ENCODE data around the gene SMPD3. TPM values are rescaled to one million over a fixed set of nuclear protein-coding genes. Genes with fewer than 3 reads are reported as not detected.

SMPD3 gene
- total RNA-seq, 1 experiment from 2014 or later = 0.77 TPM

- intact Hi-C loops (cut with micrococcal nuclease; ENCODE audit: unreplicated experiment) (no loop called here), in situ Hi-C loops (cut with HindIII; ENCODE audit: low pct_unique_long_range_greater_than_20kb, low sequenced_read_pairs) (no loop called here)
- Histone ChIP-seq H3K36me3 (ENCODE audit: control insufficient read depth, insufficient read depth, low read length) (no peaks in the 10 kb centered on the region), H3K27me3 (ENCODE audit: control insufficient read depth, insufficient read depth, low read length) (no peaks in the 10 kb centered on the region), H3K27ac (ENCODE audit: low read length) (no peak overlapping the region), H3K4me3 (ENCODE audit: low read depth in 2 of 2, low read length in 2 of 2) (no peak overlapping the region), H3K4me1 (ENCODE audit: control insufficient read depth, insufficient read depth, low read length) (no peaks in the 10 kb centered on the region), H3K9me3 (ENCODE audit: control insufficient read depth, insufficient read depth, low read depth, low read length) (no peaks in the 10 kb centered on the region)
- no peak for ATAC-seq
- BruUV-seq (replicated peaks) = no TSS peak
- ChIA-PET POLR2A (no interaction called here), CTCF (no interaction called here)
- TF ChIP-seq CTCF (IDR thresholded peaks at IDR 0.05) (no peak), SIN3A (IDR thresholded peaks at IDR 0.05; ENCODE audit: borderline replicate concordance, insufficient read depth, low read depth, low read length) (no peak), REST (IDR thresholded peaks at IDR 0.05; ENCODE audit: insufficient read depth in 1 of 2, low read depth in 2 of 2, low read length in 1 of 2) (no peak), POLR2AphosphoS5 (IDR thresholded peaks at IDR 0.05; ENCODE audit: low read depth, low read length) (no peak), TCF7L2 (IDR thresholded peaks at IDR 0.05; ENCODE audit: low read depth, low read length) (no peak)
- no peak for DNase-seq (ENCODE audit: low read depth, low spot score)
These were observed 20.5 kb upstream of the SMPD3 start for GRCh38 chr16:68468842-68469241.

- no peak overlapping the region for H3K27ac ChIP-seq (ENCODE audit: low read length)
- H3K4me1 ChIP-seq (ENCODE audit: control insufficient read depth, insufficient read depth, low read length) = no peaks in the 10 kb centered on the region
- POLR2A ChIA-PET = no interaction called here
- intact Hi-C loops (cut with micrococcal nuclease; ENCODE audit: unreplicated experiment) (no loop called here), in situ Hi-C loops (cut with HindIII; ENCODE audit: low pct_unique_long_range_greater_than_20kb, low sequenced_read_pairs) (no loop called here)
- H3K9me3 ChIP-seq (ENCODE audit: control insufficient read depth, insufficient read depth, low read depth, low read length) = no peaks in the 10 kb centered on the region
- no peaks in the 10 kb centered on the region for H3K36me3 ChIP-seq (ENCODE audit: control insufficient read depth, insufficient read depth, low read length)
- H3K4me3 ChIP-seq (ENCODE audit: low read depth in 2 of 2, low read length in 2 of 2) = no peak overlapping the region
- CTCF ChIA-PET = no interaction called here
- no peak for ATAC-seq
- TF ChIP-seq SIN3A (IDR thresholded peaks at IDR 0.05; ENCODE audit: borderline replicate concordance, insufficient read depth, low read depth, low read length) = no peak
- no peak for TF ChIP-seq POLR2AphosphoS5 (IDR thresholded peaks at IDR 0.05; ENCODE audit: low read depth, low read length)
- no peak for TF ChIP-seq TCF7L2 (IDR thresholded peaks at IDR 0.05; ENCODE audit: low read depth, low read length)
- TF ChIP-seq REST (IDR thresholded peaks at IDR 0.05; ENCODE audit: insufficient read depth in 1 of 2, low read depth in 2 of 2, low read length in 1 of 2) = no peak
- TF ChIP-seq CTCF (IDR thresholded peaks at IDR 0.05) = no peak
- BruUV-seq (replicated peaks) = no TSS peak
- H3K27me3 ChIP-seq (ENCODE audit: control insufficient read depth, insufficient read depth, low read length) = no peaks in the 10 kb centered on the region; the same call in 1 of the 2 replicates
- no peak for DNase-seq (ENCODE audit: low read depth, low spot score)
These were observed 17.9 kb upstream of the SMPD3 start for GRCh38 chr16:68466174-68466573.
